Renal cortex interstitium (tissue), 15 donors: ENCODE measurements around the gene NTRK3. TPM values are rescaled to one million over a fixed set of nuclear protein-coding genes. Genes with fewer than 3 reads are reported as not detected.

Source experiments
- DNase-seq, 11 donors: peaks; one replicate each; pipeline ENCODE4 v3.0.0-alpha.2; 2013; ENCODE audit warnings: low read depth in 9 of 11, low spot score in 4 of 11; ENCODE audit errors: extremely low read depth in 1 of 11
- long read RNA-seq, 16 experiments: transcript quantifications; one replicate each; lab custom pipeline, GENCODE V29; 2026
- polyA plus RNA-seq, 3 donors: library from polyadenylated mRNA; unstranded; fragments of 120-200 nt; gene quantifications; one replicate each; pipeline ENCODE4 v1.2.1, GENCODE V29; 2013; ENCODE audit not compliant: insufficient read length in 3 of 3

NTRK3 gene
- polyA plus RNA-seq = 10 to 100 TPM in 2 of 3 donors, 1 to 10 TPM in 1; 9.1 to 19.2 (median 13.7) TPM
- long read RNA-seq, donor 1 = 0 reads
- long read RNA-seq, donor 2, partial matches to known transcripts = 0 of 1 reads
- long read RNA-seq, donor 2, other reads (novel, unspliced or antisense) = 0 of 1 reads
- long read RNA-seq, donor 3 = 0 reads
- long read RNA-seq, donor 4, partial matches to known transcripts = 0 of 1 reads
- long read RNA-seq, donor 4, other reads (novel, unspliced or antisense) = 0 of 1 reads
- long read RNA-seq, donor 5 = 0 reads
- long read RNA-seq, donor 6, partial matches to known transcripts = 0 of 2 reads
- long read RNA-seq, donor 6, other reads (novel, unspliced or antisense) = 0 of 2 reads
- long read RNA-seq, donor 7 = 0 reads
- long read RNA-seq, donor 8 = 0 reads
- long read RNA-seq, donor 9 = 0 reads
- long read RNA-seq, donor 10 = 0 reads
- long read RNA-seq, donor 11 = 0 reads
- long read RNA-seq, donor 12 = 0 reads
- long read RNA-seq, donor 13 = 0 reads
- long read RNA-seq, donor 14, partial matches to known transcripts = 0 of 3 reads
- long read RNA-seq, donor 14, other reads (novel, unspliced or antisense) = 0 of 3 reads
- long read RNA-seq, donor 15, partial matches to known transcripts = 0 of 1 reads
- long read RNA-seq, donor 15, other reads (novel, unspliced or antisense) = 0 of 1 reads
- long read RNA-seq, donor 16, partial matches to known transcripts = 0 of 1 reads
- long read RNA-seq, donor 16, other reads (novel, unspliced or antisense) = 0 of 1 reads

GRCh38 chr15:88256279-88257230, at the start of gene NTRK3:
Gene NTRK3 (minus strand): TSS chr15:88256739. CDS start chr15:88256153, 586 bp downstream.
- no peak for DNase-seq

DNA sequence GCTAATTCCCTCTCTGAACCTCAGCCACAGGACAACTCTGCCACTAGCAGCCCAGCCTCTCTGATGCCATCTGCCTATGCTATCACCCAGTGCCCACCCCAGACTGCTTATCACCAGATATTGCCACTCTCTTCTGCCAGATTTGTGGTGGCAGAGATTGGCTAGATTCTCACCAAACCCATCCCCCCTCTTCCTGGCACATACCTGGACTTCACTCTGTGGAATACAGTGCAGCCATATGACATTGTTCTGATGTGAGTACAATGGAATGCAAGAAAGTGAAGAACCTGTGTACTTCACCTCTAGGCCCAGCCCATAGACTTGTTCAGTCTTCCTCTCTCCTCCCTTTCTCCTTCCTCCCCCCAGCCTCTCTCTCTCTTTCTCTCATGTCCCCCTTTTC, 46.9 kb upstream of the NTRK3 start:
- no peak for DNase-seq

GRCh38 chr15:88302373-88302772, 45.8 kb upstream of the NTRK3 start:
- DNase-seq = no peak

DNA sequence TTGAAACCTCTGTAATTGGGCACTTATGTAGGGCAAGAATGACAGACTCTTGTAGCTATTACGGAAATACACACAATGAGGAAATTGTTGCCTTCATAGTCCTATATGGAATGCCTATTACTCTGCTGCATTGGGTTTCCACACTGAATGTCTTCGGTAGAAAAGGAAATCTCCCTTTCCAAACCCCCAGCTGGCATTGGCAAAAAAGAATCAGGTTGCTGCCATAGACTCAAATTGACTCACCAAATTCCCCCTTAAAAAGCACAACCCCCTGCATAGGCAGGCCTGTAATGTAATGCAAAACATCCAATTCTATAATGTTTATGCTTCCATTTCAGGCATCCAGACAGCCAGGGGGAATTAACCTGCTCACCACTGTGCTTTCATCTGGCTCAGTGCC, 44.8 kb upstream of the NTRK3 start:
- DNase-seq = no peak

DNA sequence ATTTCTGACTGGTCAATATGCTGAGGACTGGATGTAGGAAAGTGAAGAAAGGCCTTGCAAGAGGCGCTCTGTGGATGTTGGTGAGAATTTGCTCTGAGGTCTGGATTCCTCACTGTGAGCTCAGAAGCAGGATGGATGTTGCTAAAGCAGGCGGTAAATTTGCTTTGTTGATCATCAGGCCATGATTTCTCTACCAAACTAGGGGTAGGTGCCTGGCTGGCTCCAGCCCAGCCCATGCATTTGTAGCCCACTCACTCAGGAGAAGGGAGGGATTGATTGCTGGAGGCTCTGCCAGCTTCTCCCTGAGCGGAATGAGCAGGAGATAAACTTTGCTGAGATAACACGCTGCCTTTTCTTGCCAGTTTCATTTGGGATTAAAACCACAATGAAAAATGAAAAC, 44.3 kb upstream of the NTRK3 start:
- no peak for DNase-seq

- DNase-seq = no peak
Observed at GRCh38 chr15:88300089-88300488, 43.5 kb upstream of the NTRK3 start.

- DNase-seq = no peak
Observed at GRCh38 chr15:88299497-88299896, 43.0 kb upstream of the NTRK3 start.

- DNase-seq = no peak
Observed at GRCh38 chr15:88288661-88289060, 32.1 kb upstream of the NTRK3 start.

GRCh38 chr15:88288206-88288605, 31.7 kb upstream of the NTRK3 start:
- DNase-seq = no peak

DNA sequence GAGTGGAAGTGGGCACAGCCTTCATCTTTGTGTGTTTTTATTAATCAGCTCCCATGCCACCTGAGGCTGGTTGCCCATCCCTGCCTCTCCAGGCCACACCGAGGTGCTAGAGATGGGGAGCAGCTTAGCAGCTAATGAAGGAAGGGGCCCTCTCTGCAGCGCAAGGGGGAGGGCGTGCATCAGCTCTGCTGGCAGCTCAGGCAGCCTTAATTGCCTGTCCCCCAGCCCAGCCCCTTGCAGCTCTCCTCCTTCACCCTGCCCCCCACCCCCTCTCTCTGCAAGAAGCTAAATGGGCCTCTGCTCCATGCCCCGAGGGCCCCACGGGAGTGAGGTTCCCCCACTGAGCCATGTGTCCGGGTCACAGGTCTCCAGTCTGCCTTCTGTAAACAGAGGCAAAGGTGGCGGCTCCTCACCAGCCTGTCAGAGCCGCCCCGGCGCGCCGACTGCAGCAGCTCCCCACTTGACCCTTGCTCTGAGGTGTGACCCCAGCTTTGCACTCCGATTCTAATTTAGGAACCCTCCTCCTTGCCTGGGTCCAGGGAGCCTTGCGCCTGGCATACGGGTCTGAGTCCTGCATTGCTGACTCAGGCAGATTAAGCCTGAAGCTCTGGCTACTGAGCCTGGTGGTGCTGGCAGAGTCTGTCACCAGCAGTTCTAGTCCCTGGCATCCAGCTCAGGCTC, 27.9 kb upstream of the NTRK3 start:
- DNase-seq = peak in 1 of 11 donors; percentile 4

GRCh38 chr15:88282614-88283013, 26.1 kb upstream of the NTRK3 start:
- DNase-seq = no peak

GRCh38 chr15:88276821-88277410, 20.4 kb upstream of the NTRK3 start:
- DNase-seq = no peak

DNA sequence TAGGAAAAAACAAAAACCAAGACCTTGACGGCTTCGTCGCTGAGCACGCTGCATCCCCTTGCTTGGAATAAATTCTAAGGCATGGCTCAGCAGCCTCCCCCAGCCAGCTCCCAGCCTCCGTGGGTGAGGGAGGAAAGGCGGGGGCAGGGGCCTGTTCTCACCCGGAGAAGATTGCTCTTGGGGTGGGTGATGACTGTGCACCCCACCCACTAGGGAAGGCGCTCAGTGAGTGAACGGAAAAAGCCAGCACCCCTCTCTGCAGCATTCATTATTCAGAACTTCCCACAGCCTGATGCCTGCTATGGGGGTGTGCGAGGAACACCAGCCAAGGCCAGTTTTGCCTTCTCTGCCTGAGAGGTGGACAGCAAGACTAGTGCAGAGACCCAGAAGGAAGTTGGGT, 19.3 kb upstream of the NTRK3 start:
- DNase-seq = no peak

DNA sequence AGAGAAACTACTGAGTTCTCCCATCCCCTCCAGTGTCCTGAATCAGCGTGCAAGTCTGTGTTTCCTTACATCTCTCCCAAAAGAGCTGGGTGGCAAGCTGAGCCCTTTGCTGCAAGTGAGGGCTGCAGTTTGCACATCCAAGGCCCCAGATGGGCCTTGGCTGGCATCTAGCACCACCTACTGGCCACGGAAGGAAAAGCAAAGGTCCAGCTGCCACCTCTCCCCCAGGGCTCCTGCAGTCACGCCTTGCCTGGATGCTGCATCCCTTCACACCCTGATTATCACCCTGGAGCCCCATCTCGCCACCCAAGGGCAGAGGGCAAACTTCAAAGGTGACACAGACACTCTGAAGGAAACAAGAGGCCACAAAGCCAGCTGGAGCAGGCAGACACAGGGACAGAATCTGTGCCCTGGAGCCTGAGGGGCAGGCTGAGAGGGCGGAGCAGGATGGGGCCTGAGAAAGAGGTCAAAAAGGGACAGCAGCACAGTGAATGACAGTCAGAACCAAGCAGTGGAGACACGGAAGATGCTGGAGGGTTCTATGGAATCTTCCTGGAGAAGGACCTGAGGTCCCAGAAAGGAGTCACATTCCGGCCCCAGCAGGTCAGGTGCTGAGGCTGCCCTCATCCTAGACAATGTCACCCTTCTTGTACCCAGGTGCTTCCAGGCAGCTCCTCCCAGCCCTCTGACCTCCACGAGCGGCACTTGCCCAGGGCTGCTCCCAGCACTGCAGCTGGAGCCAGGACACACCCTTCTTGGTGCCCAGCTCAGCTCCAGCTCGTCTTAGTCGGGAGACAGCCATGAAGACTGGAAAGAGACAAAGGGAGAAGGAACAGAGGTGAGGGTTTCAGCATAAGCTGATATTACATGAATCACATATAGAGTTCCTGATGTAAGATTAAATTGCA, 18.3 kb upstream of the NTRK3 start:
- peak in 3 of 11 donors; percentile 55 to 63 (median 57) for DNase-seq

DNA sequence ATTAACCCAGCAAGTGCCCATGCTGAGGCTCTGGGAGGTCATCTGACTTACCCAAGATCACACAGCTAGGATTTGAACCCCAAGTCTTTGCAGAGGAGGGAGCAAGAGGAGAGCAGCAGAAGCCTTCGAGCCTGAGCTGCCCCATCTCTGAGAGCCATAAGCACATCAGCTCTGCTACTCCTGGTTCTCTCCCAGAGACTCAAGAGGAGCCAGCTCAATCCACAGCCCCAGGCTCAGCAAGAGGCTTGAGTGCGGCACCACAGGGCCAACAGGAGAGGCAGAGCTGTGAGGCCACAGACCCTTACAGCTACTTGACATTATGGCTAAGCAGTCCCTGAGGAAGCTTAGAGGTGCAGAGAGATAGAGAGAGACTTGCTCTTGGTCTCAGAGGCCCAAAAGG, 15.9 kb upstream of the NTRK3 start:
- no peak for DNase-seq

DNA sequence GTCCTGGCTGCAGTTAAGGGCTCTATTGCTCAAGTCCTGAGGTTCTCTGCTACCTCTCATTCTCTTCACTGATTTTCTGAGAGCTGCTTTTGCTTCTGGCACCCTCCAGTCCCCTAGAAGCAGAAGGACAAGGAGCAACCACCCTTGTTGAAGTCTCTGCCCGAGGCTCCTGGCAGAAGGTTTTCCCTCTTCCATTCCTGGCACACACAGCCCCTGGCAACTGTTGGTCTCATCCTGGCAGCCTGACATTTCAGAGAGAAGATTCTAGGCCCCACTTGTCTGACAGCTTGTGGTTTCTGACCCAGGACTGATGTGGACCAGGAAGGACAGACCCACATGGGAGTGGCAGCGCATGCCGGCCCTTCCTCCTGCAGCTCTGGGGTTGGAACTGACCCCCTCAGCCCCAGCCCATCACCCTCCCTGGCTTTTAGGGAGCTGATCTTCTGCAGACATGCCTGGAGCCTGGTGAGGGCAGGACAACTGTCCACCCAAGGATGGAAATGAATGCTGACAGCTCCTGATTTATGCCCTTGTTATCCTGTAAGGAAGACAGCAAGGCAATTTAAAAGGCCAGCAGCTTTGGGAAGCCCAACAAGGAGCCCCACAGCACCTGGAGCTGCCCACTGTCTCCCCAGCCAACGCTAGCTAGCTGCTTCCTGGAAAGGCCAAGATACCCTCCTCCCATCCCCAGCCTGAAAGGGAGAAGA, 13.0 kb upstream of the NTRK3 start:
- DNase-seq = no peak

DNA sequence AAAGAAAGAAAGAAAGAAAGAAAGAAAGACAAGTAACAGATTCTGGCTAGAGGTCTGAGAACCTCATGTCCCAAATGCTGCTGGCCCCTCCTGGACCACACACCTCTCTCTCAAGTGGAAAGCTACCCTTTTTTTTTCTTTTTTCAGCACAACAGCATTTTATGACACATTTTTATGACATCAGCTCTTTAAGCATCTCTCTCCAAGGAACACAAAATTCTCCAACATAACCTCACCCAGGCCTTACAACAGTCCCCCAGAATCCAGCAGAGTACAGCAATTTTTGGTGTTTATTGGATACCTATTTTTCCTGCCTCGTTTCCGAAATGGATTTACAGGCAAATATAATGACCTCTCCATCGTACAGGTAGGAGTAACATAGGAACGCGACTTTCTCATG, 11.2 kb upstream of the NTRK3 start:
- no peak for DNase-seq
